Body of pancreas (tissue), 4 donors: ENCODE measurements around the gene TCF7L1. TPM values are rescaled to one million over a fixed set of nuclear protein-coding genes. Genes with fewer than 3 reads are reported as not detected.

Experiments used
- ATAC-seq: fragments of 150-250 bp; one replicate; pipeline ENCODE4 v1.9.1; 2016
- DNase-seq, 4 donors: peaks; one replicate each; pipeline ENCODE4 v3.0.0-alpha.2; 2019
- H3K27ac ChIP-seq, 4 donors: fragments of 200-600 bp; sonication (generic); 1 replicate in 3 of 4; 2 replicates in 1 of 4; pipeline versions ENCODE4 v1.5.1 to v1.6.1; 2016 to 2019; ENCODE audit warnings: mild to moderate bottlenecking in 1 of 4, mixed read lengths in 1 of 4, moderate library complexity in 1 of 4
- H3K27me3 ChIP-seq, 2 donors: fragments of 200-600 bp; sonication (generic); one replicate each; pipeline ENCODE4 v1.6.0; 2016; ENCODE audit warnings: mild to moderate bottlenecking in 1 of 2
- H3K36me3 ChIP-seq, 2 donors: fragments of 200-600 bp; sonication (generic); replicated peaks in 1 of 2; 2 replicates each; pipeline ENCODE4 v1.5.1; 2016; ENCODE audit warnings: low read depth in 2 of 2; ENCODE audit not compliant: insufficient read depth in 1 of 2
- H3K4me1 ChIP-seq: fragments of 200-600 bp; sonication (generic); one replicate; pipeline ENCODE4 v1.6.0; 2016
- H3K4me3 ChIP-seq, 2 donors: fragments of 200-600 bp; sonication (generic); 1 replicate in 1 of 2; 2 replicates in 1 of 2; pipeline ENCODE4 v1.5.1; 2016 to 2019
- H3K9me3 ChIP-seq, 3 donors: fragments of 200-600 bp; sonication (generic); 1 replicate in 2 of 3; 2 replicates in 1 of 3; pipeline ENCODE4 v1.5.1; 2016
- CTCF ChIP-seq, 7 experiments: fragments of 450-650 bp in 4 of 7; fragments of 200-600 bp in 3 of 7; sonication (generic) in 3 of 7; IDR thresholded peaks; one replicate each; pipeline ENCODE4 v1.5.1; 2016 to 2019; ENCODE audit warnings: antibody characterized with exemption in 7 of 7
- POLR2A ChIP-seq, 3 donors: fragments of 450-650 bp; IDR thresholded peaks; one replicate each; pipeline ENCODE4 v1.6.1; 2016; ENCODE audit warnings: antibody characterized with exemption in 3 of 3, mild to moderate bottlenecking in 2 of 3
- WGBS, 2 donors: methylation state at CpG; one replicate each; pipeline ENCODE4 v1.1.5; 2017; 5-methylcytosine and 5-hydroxymethylcytosine counted together
- intact Hi-C: fragments of 100-400 bp; cut with DNase I; formaldehyde crosslinking; loops from one replicate; pipeline ENCODE4 v1.15.1; 2023
- total RNA-seq, 2 donors: library from RNA; depleted of rRNA; stranded (reverse); fragments of >200 nt; gene quantifications; one replicate each; pipeline ENCODE4 v1.1.0, GENCODE V29; 2016

TCF7L1 gene
- total RNA-seq, 2 donors from 2014 or later = 2.1 to 4.3 TPM

DNA sequence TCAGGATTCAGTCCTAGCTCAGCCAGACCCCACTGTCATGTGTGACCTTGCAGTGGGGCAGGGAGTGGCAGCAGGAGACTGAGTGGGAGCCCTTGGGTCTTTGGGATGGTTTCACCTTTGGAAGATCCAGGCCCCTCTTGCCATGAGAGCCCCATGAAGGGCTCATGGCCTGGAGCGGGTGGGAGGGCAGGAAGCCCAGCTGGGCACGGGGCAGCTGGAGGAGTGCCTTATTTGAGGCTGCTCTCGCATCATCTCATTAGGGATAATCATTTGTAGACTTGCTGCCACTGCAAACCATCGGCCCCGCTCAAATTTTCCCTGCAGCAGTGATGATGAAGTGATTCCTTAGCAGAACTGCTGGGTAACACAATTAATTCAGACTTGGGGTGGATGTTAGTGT is 120.7 kb downstream of the TCF7L1 start:
- H3K27me3 ChIP-seq = no peaks in the 10 kb centered on the region
- H3K27ac ChIP-seq = no peak overlapping the region
- TF ChIP-seq POLR2A (IDR thresholded peaks at IDR 0.05) = no peak

DNA sequence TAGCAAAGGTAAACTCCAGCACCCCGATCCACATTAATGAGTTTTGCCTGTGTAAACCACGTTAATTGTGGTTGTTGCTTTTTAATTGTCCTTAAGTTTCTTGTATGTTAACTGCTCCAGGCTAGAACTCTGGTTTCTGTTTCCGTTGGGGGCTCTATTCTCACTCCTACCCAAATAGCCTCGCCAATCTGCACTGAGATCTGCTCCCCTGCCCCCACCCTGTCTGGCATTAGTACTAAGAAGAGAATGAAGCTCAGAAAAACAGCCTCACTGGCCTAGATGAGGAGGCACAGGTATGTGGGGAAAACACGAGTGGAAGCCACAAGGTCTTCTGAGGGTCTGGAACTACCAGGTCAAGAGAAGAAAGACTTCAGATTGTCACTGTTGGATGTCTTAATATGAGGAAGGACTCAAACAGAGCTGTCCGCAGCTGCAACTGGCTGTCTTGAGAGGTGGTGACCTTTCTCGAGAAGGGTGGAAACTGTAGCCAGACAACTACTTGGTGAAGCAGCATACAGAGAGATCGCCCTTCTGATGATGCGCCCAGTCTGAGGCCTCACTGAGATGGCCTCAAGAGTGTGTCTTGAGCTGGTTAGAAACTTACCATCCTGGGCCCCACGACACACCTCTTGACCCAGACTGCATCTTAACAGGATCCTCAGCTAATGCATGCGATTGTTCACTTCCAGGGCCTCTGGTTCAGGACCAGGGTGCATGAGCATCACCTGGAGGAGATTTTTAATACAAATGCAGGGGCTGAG is 121.5 kb downstream of the TCF7L1 start:
- H3K9me3 ChIP-seq = no peaks in the 10 kb centered on the region
- H3K4me3 ChIP-seq = no peak overlapping the region
- intact Hi-C loops = no loop called here
- TF ChIP-seq CTCF (IDR thresholded peaks at IDR 0.05) (no peak), POLR2A (IDR thresholded peaks at IDR 0.05) (no peak)
- no peaks in the 10 kb centered on the region for H3K36me3 ChIP-seq
- peaks cover 35% of the 10 kb centered on the region for H3K4me1 ChIP-seq
- H3K27me3 ChIP-seq = no peaks in the 10 kb centered on the region
- no peak overlapping the region for H3K27ac ChIP-seq
- no peak for ATAC-seq
- 82 to 88% methylated on average over 10 to 11 of the region's 11 CpGs for WGBS, 2 donors
- DNase-seq = no peak

More for the DNA sequence above, 120.7 kb downstream of the TCF7L1 start:
- no peak for DNase-seq
- Histone ChIP-seq H3K9me3 (no peaks in the 10 kb centered on the region), H3K36me3 (no peaks in the 10 kb centered on the region), H3K4me1 (peaks cover 43% of the 10 kb centered on the region), H3K4me3 (no peak overlapping the region)
- intact Hi-C loops = no loop called here
- no peak for ATAC-seq
- WGBS, 2 donors = 63 to 71% methylated on average over 5 of the region's 5 CpGs

DNA sequence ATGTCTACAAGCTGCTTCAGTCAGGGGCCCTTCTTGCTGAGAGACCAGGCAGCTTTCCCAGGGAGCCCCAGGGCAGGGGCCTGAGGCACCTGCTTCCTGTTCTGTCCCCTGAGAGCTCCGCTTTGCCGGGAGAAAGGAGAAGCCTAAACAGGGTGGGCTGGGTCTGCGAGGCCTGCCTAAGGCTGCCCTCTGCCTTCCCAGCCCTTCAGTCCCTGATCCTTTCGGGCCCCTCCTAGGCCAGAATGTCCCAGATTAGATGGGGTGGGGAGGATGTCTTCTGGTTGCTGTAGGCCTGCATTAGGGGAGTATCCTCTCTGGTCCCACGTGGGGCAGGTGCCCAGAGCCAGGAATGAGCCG is 122.2 kb downstream of the TCF7L1 start:
- H3K27me3 ChIP-seq = no peaks in the 10 kb centered on the region
- H3K36me3 ChIP-seq = no peaks in the 10 kb centered on the region
- peaks cover 28% of the 10 kb centered on the region for H3K4me1 ChIP-seq
- DNase-seq = no peak
- intact Hi-C loops = no loop called here
- no peak overlapping the region for H3K4me3 ChIP-seq
- TF ChIP-seq CTCF (IDR thresholded peaks at IDR 0.05) (no peak), POLR2A (IDR thresholded peaks at IDR 0.05) (no peak)
- ATAC-seq = no peak
- H3K9me3 ChIP-seq = no peaks in the 10 kb centered on the region
- WGBS, 2 donors = 51 to 52% methylated on average over 3 to 6 of the region's 6 CpGs
- peak overlapping the region; percentile 11 to 62 (median 53) for H3K27ac ChIP-seq

DNA sequence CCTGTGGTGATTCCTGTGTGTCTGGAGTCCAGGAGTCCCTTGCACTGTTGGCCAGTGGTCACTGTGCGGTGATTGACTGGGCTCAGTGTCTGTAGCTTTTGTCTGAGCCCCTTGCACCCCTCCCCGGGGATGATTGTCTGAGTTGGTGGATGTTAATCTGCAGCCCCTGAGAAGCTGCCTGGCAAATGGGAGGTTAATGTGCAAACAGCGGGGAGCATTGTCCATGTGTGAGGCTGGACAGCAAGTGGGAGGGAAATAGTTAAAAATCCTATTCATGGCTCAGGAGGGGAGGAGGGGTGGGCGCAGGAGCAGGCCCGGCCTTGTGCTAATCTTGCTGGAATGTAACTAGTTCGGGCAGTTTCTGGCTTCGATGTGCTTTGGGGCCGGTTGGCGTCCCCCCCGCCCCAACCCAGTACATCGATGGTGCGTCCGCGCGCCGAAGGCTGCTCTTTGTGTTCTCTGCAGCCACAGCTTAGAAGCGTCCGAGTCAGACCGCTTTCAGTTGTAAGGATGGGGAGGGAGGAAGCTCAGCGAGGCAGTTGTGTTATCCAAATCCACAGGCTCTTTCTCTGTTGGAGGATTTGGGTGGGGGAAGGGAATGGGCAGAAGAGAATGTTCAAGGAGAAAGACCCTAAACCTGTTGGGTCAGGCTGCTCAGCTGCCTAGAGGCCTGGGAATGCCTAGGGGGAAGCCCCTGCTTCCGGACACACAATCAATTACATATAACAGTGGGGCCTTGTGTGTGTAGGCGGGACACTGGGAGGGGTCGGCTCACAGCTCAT is 122.8 kb downstream of the TCF7L1 start:
- H3K4me1 ChIP-seq = peaks cover 22% of the 10 kb centered on the region
- H3K4me3 ChIP-seq = no peak overlapping the region
- 20 to 23% methylated on average over 13 to 23 of the region's 23 CpGs for WGBS, 2 donors
- DNase-seq (peak; percentile 37 to 63 (median 50)), ATAC-seq (peak; percentile 79)
- peak overlapping the region; percentile 11 to 62 (median 53) for H3K27ac ChIP-seq
- intact Hi-C loops = no loop called here
- H3K36me3 ChIP-seq = no peaks in the 10 kb centered on the region
- H3K9me3 ChIP-seq = no peaks in the 10 kb centered on the region
- no peaks in the 10 kb centered on the region for H3K27me3 ChIP-seq
- TF ChIP-seq POLR2A (IDR thresholded peaks at IDR 0.05) = no peak
- TF ChIP-seq CTCF (IDR thresholded peaks at IDR 0.05) = no peak

DNA sequence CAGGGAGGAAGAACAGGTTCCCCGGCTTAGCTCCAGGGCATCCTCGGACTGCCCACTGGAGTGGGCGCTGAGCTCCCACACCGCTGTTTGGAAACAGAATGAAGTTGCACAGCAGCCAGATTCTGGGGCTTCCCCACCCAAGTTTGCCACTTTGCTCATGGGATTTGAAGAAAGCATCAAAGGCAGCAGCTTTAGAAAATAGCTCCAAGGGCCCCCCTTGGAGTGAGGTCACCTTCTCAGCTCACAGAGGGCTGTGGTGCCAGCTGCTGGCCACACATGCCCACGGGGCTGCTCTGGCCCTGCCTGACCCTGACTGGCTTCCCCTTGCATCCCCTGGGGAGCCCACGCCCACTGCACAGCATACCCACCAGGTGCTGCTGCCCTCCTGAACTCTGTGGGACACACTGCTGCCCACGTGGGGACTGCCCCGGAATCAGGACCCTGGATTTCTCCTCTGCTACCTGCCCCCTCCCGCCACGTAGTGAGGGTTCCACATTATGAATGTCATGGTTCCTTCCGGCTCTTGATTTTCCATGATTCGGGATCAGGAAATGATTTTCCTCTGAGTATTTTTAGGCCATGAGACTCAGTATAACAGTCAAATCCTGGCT is 124.3 kb downstream of the TCF7L1 start:
- intact Hi-C loops = no loop called here
- H3K4me1 ChIP-seq = peaks cover 19% of the 10 kb centered on the region
- DNase-seq (peak in 1 of 4 donors; percentile 11), ATAC-seq (no peak)
- no peak overlapping the region for H3K4me3 ChIP-seq
- H3K9me3 ChIP-seq = no peaks in the 10 kb centered on the region
- H3K27me3 ChIP-seq = no peaks in the 10 kb centered on the region
- H3K27ac ChIP-seq = peak overlapping the region in 3 of 4 donors; percentile 28 to 59 (median 56)
- H3K36me3 ChIP-seq = no peaks in the 10 kb centered on the region
- WGBS, 2 donors = 58 to 71% methylated on average over 12 of the region's 12 CpGs
- TF ChIP-seq CTCF (IDR thresholded peaks at IDR 0.05) = no peak
- TF ChIP-seq POLR2A (IDR thresholded peaks at IDR 0.05) = no peak
